GM12872 (cell line): Measurements from ENCODE around the gene TEKT5.

ENCODE experiments used
- CTCF ChIP-seq: IDR thresholded peaks from 3 replicates; pipeline ENCODE4 v1.5.1; 2011; ENCODE audit warnings: low read depth, mild to moderate bottlenecking, low read length, moderate library complexity; ENCODE audit not compliant: insufficient read depth

Gene TEKT5

GRCh38 chr16:10635365-10636021 is 59.2 kb downstream of the TEKT5 start:
- no peak for TF ChIP-seq CTCF

GRCh38 chr16:10631886-10632285 is 62.8 kb downstream of the TEKT5 start:
- TF ChIP-seq CTCF: no peak

- no peak for TF ChIP-seq CTCF
Observed at GRCh38 chr16:10629592-10629963, 65.2 kb downstream of the TEKT5 start.

GRCh38 chr16:10625595-10626357 is 69.0 kb downstream of the TEKT5 start:
- TF ChIP-seq CTCF: no peak

- no peak for TF ChIP-seq CTCF
Observed at GRCh38 chr16:10624527-10624926, 70.2 kb downstream of the TEKT5 start.

GRCh38 chr16:10623059-10623458 is 71.7 kb downstream of the TEKT5 start:
- no peak for TF ChIP-seq CTCF

GRCh38 chr16:10622036-10622921 is 72.5 kb downstream of the TEKT5 start:
- TF ChIP-seq CTCF: no peak
